Measurements from ENCODE around the gene CCDC97.

Gene CCDC97

DNA sequence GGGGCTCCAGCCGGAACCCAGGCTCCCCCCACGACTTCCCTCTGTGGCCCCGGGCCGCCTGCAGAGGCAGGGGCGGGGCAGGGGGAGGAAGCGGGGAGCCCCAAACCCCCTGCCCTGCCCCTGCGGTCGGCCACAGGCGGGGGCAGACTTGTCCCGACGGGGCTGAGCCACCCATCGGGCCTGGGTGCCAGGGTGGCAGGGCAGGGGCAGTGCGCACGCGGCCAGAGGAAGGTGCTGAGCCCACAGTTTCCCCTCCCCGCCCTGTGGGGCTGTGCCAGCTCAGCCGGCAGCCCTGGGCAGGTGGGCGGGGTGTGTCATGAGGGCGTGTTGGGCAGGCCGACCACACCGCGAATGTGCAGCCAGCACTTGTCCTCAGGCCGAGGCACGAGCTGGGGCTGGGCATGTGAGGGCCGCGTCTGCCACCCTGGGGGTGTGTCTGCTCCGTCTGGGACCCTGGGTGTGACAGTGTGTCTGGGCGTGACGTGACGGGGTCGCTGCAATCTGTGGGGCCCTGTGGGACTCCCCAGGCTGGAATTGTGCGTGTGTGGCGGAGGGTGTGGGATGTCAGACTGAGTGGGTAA is 17.7 kb downstream of the CCDC97 start:
- Histone ChIP-seq H3F3A (ENCODE audit: insufficient read depth, low read length) (peaks cover 28% of the 10 kb centered on the region), H3K27me3 (replicated peaks; ENCODE audit: insufficient read depth, low read length) (no peaks in the 10 kb centered on the region), H3K4me3 (ENCODE audit: low read length) (peak overlapping the region; percentile 60), H3K9me2 (replicated peaks; ENCODE audit: insufficient read depth, low read length) (no peaks in the 10 kb centered on the region), H3K9ac (ENCODE audit: low read length) (peak overlapping the region; percentile 73), H3K36me3 (replicated peaks; ENCODE audit: insufficient read depth, low read length) (no peaks in the 10 kb centered on the region), H3K4me2 (ENCODE audit: low read depth, low read length) (peak overlapping the region; percentile 93), H3K9me3 (replicated peaks; ENCODE audit: insufficient read depth, low read length) (no peaks in the 10 kb centered on the region), H3K4me1 (ENCODE audit: low read length) (peaks cover 18% of the 10 kb centered on the region), H2AFZ (ENCODE audit: low read length) (peak overlapping the region; percentile 37), H3K79me2 (ENCODE audit: low read length) (peaks cover 3% of the 10 kb centered on the region; the same call in 1 of the 2 replicates), H3K27ac (ENCODE audit: low read length) (peak overlapping the region; percentile 75), H4K20me1 (ENCODE audit: insufficient read depth, low read length) (no peaks in the 10 kb centered on the region)
- TF ChIP-seq EZH2phosphoT487 (IDR thresholded peaks at IDR 0.05; ENCODE audit: low read length): no peak
- TF ChIP-seq, protein P1, sequence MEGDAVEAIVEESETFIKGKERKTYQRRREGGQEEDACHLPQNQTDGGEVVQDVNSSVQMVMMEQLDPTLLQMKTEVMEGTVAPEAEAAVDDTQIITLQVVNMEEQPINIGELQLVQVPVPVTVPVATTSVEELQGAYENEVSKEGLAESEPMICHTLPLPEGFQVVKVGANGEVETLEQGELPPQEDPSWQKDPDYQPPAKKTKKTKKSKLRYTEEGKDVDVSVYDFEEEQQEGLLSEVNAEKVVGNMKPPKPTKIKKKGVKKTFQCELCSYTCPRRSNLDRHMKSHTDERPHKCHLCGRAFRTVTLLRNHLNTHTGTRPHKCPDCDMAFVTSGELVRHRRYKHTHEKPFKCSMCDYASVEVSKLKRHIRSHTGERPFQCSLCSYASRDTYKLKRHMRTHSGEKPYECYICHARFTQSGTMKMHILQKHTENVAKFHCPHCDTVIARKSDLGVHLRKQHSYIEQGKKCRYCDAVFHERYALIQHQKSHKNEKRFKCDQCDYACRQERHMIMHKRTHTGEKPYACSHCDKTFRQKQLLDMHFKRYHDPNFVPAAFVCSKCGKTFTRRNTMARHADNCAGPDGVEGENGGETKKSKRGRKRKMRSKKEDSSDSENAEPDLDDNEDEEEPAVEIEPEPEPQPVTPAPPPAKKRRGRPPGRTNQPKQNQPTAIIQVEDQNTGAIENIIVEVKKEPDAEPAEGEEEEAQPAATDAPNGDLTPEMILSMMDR (IDR thresholded peaks at IDR 0.05; ENCODE audit: low read length): no peak
- no peak for TF ChIP-seq EZH2 (optimal IDR thresholded peaks at IDR 0.05; ENCODE audit: low read depth, low read length)
- peak; percentile 95 for DNase-seq

DNA sequence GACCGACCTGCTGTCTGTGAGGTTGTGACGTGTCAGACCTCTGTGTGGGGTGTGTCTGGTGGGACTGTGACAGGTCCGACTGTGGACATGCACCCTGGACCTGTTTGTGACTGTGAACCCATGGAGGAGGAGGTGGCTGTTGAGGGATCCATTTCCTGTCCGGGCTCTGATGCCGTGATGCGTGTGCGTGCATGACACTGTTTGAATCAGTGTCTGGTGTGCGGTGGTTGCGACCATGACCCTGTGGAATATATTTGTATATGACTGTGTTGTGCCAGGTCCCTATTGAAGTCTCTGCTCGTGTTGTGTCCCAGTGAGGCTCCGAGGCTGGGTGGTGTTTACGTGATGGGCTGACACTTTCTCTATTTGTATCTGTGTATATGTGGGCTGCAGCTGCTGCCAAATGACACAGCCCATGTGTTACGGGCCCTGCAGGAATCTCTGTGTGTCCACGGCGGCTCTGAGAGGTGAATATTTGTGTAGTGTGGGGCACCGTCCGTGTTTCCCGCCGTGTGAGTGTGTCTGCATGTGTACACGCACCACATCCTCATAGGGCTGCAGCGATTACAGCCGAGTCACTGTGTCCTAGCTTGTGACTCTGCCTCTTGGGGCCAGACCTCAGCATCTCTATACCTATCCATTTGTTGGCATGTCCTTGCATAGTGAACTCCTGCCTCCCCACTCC is 18.3 kb downstream of the CCDC97 start:
- Histone ChIP-seq H3K36me3 (replicated peaks; ENCODE audit: insufficient read depth, low read length) (no peaks in the 10 kb centered on the region), H3K27ac (ENCODE audit: low read length) (peak overlapping the region; percentile 75), H3K4me2 (ENCODE audit: low read depth, low read length) (peak overlapping the region; percentile 93), H3K9me2 (replicated peaks; ENCODE audit: insufficient read depth, low read length) (no peaks in the 10 kb centered on the region), H4K20me1 (ENCODE audit: insufficient read depth, low read length) (no peaks in the 10 kb centered on the region), H3K79me2 (ENCODE audit: low read length) (peaks cover 3% of the 10 kb centered on the region; the same call in 1 of the 2 replicates), H3K4me3 (ENCODE audit: low read length) (peak overlapping the region; percentile 60), H3K27me3 (replicated peaks; ENCODE audit: insufficient read depth, low read length) (no peaks in the 10 kb centered on the region), H3K4me1 (ENCODE audit: low read length) (peaks cover 18% of the 10 kb centered on the region), H2AFZ (ENCODE audit: low read length) (peak overlapping the region; percentile 37), H3K9me3 (replicated peaks; ENCODE audit: insufficient read depth, low read length) (no peaks in the 10 kb centered on the region), H3K9ac (ENCODE audit: low read length) (peak overlapping the region; percentile 73), H3F3A (ENCODE audit: insufficient read depth, low read length) (peaks cover 28% of the 10 kb centered on the region)
- DNase-seq: peak; percentile 36
- no peak for TF ChIP-seq EZH2phosphoT487 (IDR thresholded peaks at IDR 0.05; ENCODE audit: low read length)
- TF ChIP-seq EZH2 (optimal IDR thresholded peaks at IDR 0.05; ENCODE audit: low read depth, low read length): no peak
- TF ChIP-seq, protein P1 (IDR thresholded peaks at IDR 0.05; ENCODE audit: low read length): no peak

DNA sequence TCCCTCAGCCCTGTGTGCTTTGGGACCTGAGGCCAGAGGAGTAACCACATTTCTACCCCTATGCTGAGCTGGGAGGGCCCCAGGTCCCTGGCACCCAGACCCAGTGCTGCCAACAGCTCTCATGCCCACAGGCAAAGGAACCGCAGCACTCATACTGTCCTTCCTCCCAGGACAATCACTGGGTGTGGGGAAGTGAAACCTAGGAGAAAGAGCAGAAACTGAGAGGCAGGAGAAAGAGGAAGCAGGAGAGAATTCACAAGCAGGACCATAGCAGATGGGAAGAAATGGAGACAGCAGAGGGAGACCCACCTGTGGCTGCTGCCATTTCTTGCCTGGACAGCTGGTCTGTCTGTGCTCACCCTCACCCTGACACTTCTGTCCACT is 18.9 kb downstream of the CCDC97 start:
- Histone ChIP-seq H3K79me2 (ENCODE audit: low read length) (peaks cover 3% of the 10 kb centered on the region; the same call in 1 of the 2 replicates), H2AFZ (ENCODE audit: low read length) (peak overlapping the region; percentile 37), H4K20me1 (ENCODE audit: insufficient read depth, low read length) (no peaks in the 10 kb centered on the region), H3K9me2 (replicated peaks; ENCODE audit: insufficient read depth, low read length) (no peaks in the 10 kb centered on the region), H3F3A (ENCODE audit: insufficient read depth, low read length) (peaks cover 28% of the 10 kb centered on the region), H3K4me3 (ENCODE audit: low read length) (peak overlapping the region; percentile 60), H3K9ac (ENCODE audit: low read length) (peak overlapping the region; percentile 73; the same call in 1 of the 2 replicates), H3K4me2 (ENCODE audit: low read depth, low read length) (peak overlapping the region; percentile 93), H3K27me3 (replicated peaks; ENCODE audit: insufficient read depth, low read length) (no peaks in the 10 kb centered on the region), H3K27ac (ENCODE audit: low read length) (peak overlapping the region; percentile 75), H3K36me3 (replicated peaks; ENCODE audit: insufficient read depth, low read length) (no peaks in the 10 kb centered on the region), H3K4me1 (ENCODE audit: low read length) (peaks cover 18% of the 10 kb centered on the region), H3K9me3 (replicated peaks; ENCODE audit: insufficient read depth, low read length) (no peaks in the 10 kb centered on the region)
- DNase-seq: no peak
- no peak for TF ChIP-seq EZH2phosphoT487 (IDR thresholded peaks at IDR 0.05; ENCODE audit: low read length)
- TF ChIP-seq EZH2 (optimal IDR thresholded peaks at IDR 0.05; ENCODE audit: low read depth, low read length): no peak
